Peyer's patch (tissue), 4 donors: ENCODE measurements around the gene A1CF. TPM values are rescaled to one million over a fixed set of nuclear protein-coding genes. Genes with fewer than 3 reads are reported as not detected.

Experiments used
- DNase-seq, 3 donors: peaks; one replicate each; pipeline ENCODE4 v3.0.0-alpha.2; 2017 to 2019
- H3K27ac ChIP-seq, 4 donors: fragments of 200-600 bp; sonication (generic); one replicate each; pipeline ENCODE4 v1.5.1; 2016 to 2019
- H3K27me3 ChIP-seq, 2 donors: fragments of 200-600 bp; sonication (generic); one replicate each; pipeline ENCODE4 v1.5.1; 2019
- H3K36me3 ChIP-seq, 3 donors: fragments of 200-600 bp; sonication (generic); one replicate each; pipeline ENCODE4 v1.5.1; 2016 to 2019
- H3K4me1 ChIP-seq, 4 donors: fragments of 200-600 bp; sonication (generic); one replicate each; pipeline ENCODE4 v1.5.1; 2016 to 2019
- H3K4me3 ChIP-seq, 4 donors: fragments of 200-600 bp; sonication (generic); 1 replicate in 3 of 4; 2 replicates in 1 of 4; pipeline ENCODE4 v1.5.1; 2016 to 2019; ENCODE audit warnings: mild to moderate bottlenecking in 1 of 4
- H3K9me3 ChIP-seq, 4 donors: fragments of 200-600 bp; sonication (generic); one replicate each; pipeline ENCODE4 v1.5.1; 2016 to 2019; ENCODE audit warnings: mild to moderate bottlenecking in 1 of 4
- CTCF ChIP-seq, 6 experiments: fragments of 450-650 bp in 4 of 6; fragments of 200-600 bp in 2 of 6; sonication (generic) in 1 of 6; IDR thresholded peaks; one replicate each; pipeline ENCODE4 v1.5.1; 2017 to 2019; ENCODE audit warnings: antibody characterized with exemption in 6 of 6, mild to moderate bottlenecking in 3 of 6, moderate library complexity in 1 of 6
- POLR2A ChIP-seq, 2 donors: fragments of 450-650 bp; IDR thresholded peaks; one replicate each; pipeline ENCODE4 v1.5.1; 2017; ENCODE audit warnings: antibody characterized with exemption in 2 of 2, mild to moderate bottlenecking in 2 of 2, moderate library complexity in 2 of 2
- total RNA-seq, 4 donors: library from RNA; depleted of rRNA; stranded (reverse); fragments of >200 nt; gene quantifications; one replicate each; pipeline ENCODE4 v1.1.0, GENCODE V29; 2016

The A1CF gene
- total RNA-seq, 4 donors from 2014 or later: 22.3 to 133 (median 113) TPM

GRCh38 chr10:50855461-50855860, 30.0 kb downstream of the A1CF start:
- Histone ChIP-seq H3K9me3 (no peaks in the 10 kb centered on the region), H3K4me1 (no peaks in the 10 kb centered on the region), H3K36me3 (peaks cover 0 to 6% (median 0%) of the 10 kb centered on the region in 3 donors), H3K4me3 (no peak overlapping the region), H3K27ac (no peak overlapping the region), H3K27me3 (no peaks in the 10 kb centered on the region)
- TF ChIP-seq POLR2A (IDR thresholded peaks at IDR 0.05): no peak
- no peak for DNase-seq

- no peak for TF ChIP-seq CTCF (IDR thresholded peaks at IDR 0.05)
- no peak for TF ChIP-seq POLR2A (IDR thresholded peaks at IDR 0.05)
- DNase-seq: no peak
- H3K4me3 ChIP-seq: no peak overlapping the region
- H3K27ac ChIP-seq: no peak overlapping the region
- H3K27me3 ChIP-seq: no peaks in the 10 kb centered on the region
- H3K36me3 ChIP-seq: peaks cover 0 to 6% (median 0%) of the 10 kb centered on the region in 3 donors
- H3K4me1 ChIP-seq: no peaks in the 10 kb centered on the region
- no peaks in the 10 kb centered on the region for H3K9me3 ChIP-seq
These were observed 30.4 kb downstream of the A1CF start for GRCh38 chr10:50855015-50855414.

GRCh38 chr10:50853557-50853956, 31.9 kb downstream of the A1CF start:
- H3K4me1 ChIP-seq: no peaks in the 10 kb centered on the region
- TF ChIP-seq POLR2A (IDR thresholded peaks at IDR 0.05) (no peak), CTCF (IDR thresholded peaks at IDR 0.05) (no peak)
- no peak for DNase-seq
- H3K4me3 ChIP-seq: no peak overlapping the region
- no peaks in the 10 kb centered on the region for H3K9me3 ChIP-seq
- no peaks in the 10 kb centered on the region for H3K36me3 ChIP-seq
- no peak overlapping the region for H3K27ac ChIP-seq
- no peaks in the 10 kb centered on the region for H3K27me3 ChIP-seq

GRCh38 chr10:50851884-50852671, 33.3 kb downstream of the A1CF start:
- no peak overlapping the region for H3K4me3 ChIP-seq
- H3K27ac ChIP-seq: no peak overlapping the region
- no peaks in the 10 kb centered on the region for H3K36me3 ChIP-seq
- H3K9me3 ChIP-seq: no peaks in the 10 kb centered on the region
- H3K27me3 ChIP-seq: no peaks in the 10 kb centered on the region
- no peaks in the 10 kb centered on the region for H3K4me1 ChIP-seq
- DNase-seq: no peak
- no peak for TF ChIP-seq POLR2A (IDR thresholded peaks at IDR 0.05)

GRCh38 chr10:50850578-50851230, 34.7 kb downstream of the A1CF start:
- H3K36me3 ChIP-seq: no peaks in the 10 kb centered on the region
- H3K4me3 ChIP-seq: no peak overlapping the region
- no peaks in the 10 kb centered on the region for H3K27me3 ChIP-seq
- DNase-seq: no peak
- no peaks in the 10 kb centered on the region for H3K9me3 ChIP-seq
- no peak for TF ChIP-seq CTCF (IDR thresholded peaks at IDR 0.05)
- no peak for TF ChIP-seq POLR2A (IDR thresholded peaks at IDR 0.05)
- H3K4me1 ChIP-seq: no peaks in the 10 kb centered on the region
- no peak overlapping the region for H3K27ac ChIP-seq

- Histone ChIP-seq H3K4me3 (no peak overlapping the region), H3K27me3 (no peaks in the 10 kb centered on the region), H3K27ac (no peak overlapping the region), H3K36me3 (no peaks in the 10 kb centered on the region), H3K4me1 (no peaks in the 10 kb centered on the region), H3K9me3 (no peaks in the 10 kb centered on the region)
- TF ChIP-seq CTCF (IDR thresholded peaks at IDR 0.05) (no peak), POLR2A (IDR thresholded peaks at IDR 0.05) (no peak)
- DNase-seq: no peak
These were observed 38.7 kb downstream of the A1CF start for GRCh38 chr10:50846753-50847152.
